HG03175 (cell line): ENCODE measurements around the gene DNAJC28.
A peak's percentile ranks its signal among the peaks of the same experiment; 100 is the strongest.
"Not testable (repeated sequence)": the region's sequence is repeated elsewhere in the genome, so short reads cannot be mapped to it uniquely, and the experiment has no call there.

Experiments
- ATAC-seq: cut with Tn5 transposase; IDR thresholded peaks from one replicate; pipeline ENCODE4 v1.9.1; 2021; ENCODE audit warnings: mild to moderate bottlenecking, moderate library complexity; ENCODE audit not compliant: unreplicated experiment

DNAJC28 gene

GRCh38 chr21:33491373-33492102 lies at the start of gene DNAJC28:
Gene DNAJC28, minus strand, starts transcription at chr21:33491716. Its CDS starts 2,323 bp downstream, at chr21:33489393.
- ATAC-seq: peak; percentile 95

DNA sequence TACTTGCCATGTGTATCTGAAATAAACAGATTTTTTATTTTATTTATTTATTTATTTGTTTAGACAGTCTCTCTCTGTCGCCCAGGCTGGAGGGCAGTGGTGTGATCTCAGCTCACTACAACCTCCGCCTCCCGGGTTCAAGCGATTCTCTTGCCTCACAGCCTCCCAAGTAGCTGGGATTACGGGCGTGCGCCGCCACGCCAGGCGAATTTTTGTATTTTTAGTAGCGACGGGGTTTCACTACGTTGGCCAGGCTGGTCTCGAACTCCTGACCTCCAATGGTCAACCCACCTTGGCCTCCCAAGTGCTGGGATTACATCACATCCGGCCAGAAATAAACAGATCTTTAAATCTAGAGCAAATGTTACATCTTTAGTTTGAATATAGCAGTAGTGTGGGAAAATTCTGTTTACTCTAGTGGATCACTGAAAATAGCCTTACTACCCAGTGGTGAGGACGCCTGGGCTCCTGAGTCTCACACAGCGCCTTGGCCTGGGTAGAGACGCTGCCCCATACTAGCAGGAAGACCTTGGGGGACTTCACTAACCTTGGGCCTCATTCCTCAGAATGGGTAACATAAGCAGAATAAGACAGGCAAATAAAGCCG lies 49.7 kb upstream of the DNAJC28 start:
- ATAC-seq: no peak

DNA sequence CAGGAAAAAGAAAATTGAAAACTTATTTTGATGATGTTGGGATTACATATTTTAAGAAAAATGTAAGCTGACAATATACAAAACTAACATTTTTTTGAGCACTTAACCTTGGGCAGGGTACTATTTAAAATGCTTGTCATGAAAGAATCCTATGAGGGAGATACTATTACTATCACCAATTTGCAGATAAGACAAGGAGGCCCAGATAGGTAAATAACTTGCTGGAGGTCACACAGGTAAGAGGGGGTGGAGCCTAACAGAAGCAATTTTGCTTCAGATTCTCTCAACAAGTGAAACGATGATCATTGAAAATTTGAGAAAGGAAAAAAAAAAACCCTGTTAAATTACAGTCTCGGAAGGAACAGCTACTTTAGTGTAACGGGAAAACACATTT lies 49.2 kb upstream of the DNAJC28 start:
- ATAC-seq: no peak

DNA sequence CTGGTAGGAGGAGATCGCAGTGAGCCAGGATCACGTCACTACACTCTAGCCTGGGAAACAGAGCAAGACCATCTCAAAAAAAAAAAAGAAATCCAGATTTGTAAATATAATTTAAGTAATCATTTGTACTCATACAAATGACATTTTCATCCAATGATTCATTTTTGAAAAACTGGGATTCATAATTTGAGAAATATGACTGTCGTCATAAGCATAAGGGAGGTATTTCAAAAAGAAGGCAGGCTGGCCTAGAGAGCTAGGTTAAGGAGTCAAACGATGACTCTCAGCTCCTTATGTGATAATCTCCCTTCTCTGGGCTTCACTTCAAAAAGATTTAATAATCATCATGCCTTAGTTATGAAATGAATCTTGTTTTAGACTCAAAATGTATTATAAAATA lies 48.1 kb upstream of the DNAJC28 start:
- ATAC-seq: no peak

DNA sequence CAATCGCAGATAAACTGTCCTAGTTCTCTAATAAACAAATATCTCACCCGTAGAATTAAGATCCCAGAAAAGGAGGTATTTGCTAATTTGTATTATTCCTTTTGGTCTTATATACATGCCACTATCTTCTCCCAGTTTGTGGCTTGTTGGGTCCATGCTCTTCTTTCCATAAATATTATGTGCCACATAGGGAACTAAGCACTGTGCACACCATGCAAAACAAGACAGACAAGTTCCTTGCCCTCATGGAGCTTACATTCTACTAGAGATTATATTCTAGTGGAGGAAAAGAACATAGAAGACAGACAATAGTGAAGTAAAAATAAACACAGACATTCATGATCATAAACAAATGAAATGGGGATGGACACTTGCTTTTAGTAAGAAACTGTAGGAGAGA lies 45.7 kb upstream of the DNAJC28 start:
- ATAC-seq: no peak

DNA sequence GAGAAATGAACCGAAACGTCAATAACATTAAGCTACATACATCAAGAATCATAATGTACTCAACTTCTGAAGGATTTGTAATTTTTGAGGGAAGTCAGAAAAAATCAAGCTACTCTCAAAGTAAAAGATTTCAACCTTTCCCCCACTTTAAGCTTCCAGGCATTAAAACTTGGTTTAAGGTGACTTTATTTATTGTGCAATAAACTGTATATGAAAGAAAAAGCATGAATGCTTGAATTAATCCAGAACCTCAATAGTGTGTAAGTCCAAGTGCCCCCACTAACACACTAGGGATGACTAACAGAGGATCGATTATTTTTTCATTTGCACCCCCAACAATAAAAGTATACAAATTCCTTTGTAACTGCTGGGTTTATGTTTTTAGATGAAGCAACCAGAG lies 39.5 kb upstream of the DNAJC28 start:
- ATAC-seq: no peak

DNA sequence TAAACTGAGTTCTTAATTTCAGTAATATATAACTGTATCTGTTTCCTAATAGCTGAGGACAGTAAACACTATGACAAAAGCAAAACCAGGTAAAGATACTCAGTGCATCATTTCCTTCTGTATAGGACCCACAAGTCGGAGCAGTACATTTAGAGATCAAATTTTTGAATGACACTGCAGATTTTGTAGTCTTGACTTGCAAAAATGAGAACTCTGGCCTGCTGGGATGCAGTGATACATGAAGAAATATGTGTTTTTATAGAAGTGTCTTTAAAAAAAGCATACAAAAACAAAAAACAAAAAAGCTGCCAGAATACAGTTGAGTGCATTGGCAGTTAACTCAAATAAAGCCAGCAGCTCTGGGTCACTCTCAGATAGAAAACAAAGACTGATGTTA lies 31.4 kb upstream of the DNAJC28 start:
- ATAC-seq: no peak

DNA sequence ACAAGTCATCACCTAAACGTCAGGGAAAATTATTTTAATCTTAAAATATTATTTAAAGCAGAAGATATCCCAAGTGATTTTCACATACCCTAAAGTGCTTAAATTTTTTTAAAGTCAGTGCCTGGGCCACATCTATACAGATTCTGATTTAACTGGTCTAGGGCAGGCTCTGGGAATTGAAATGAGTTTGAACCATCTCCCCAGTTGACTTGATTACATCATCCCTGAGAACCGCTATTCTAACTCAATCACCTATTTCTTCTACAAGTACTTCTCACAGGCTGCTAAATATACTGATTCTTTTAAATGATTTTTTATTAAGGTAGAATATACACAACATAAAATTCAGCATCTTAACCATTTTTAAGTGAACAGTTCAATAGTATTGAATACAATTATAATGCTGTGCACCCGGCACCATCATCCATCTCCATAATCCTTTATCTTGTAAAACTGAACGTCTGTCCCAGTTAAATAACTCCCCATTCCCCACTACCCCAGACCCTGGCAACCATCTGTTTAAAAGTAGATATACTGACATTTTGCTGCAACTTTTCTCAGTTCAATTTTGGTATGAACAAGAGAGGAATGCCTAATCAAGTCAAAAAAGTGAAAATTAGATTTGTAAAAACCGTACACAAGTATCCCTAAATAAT lies 30.9 kb upstream of the DNAJC28 start:
- ATAC-seq: no peak

DNA sequence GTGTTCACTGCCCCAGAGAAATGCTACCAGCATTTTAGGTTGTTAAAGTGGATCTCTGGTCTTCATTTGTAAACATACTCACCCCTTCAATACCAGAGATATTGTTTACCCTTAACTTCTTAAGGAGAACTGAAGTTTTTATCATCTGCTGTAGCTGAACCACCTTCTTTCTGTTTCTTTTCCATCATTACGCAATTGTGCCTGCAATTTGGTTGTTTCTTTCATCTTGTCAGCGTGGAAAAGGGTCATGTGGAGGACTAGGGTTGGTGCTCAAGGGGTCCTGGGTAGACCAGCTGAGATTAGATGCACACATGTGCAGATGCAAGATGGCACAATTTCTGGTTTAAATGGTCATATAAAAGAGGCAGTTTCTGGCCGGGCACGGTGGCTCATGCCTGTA lies 27.4 kb upstream of the DNAJC28 start:
- no peak for ATAC-seq

GRCh38 chr21:33514229-33514628 lies 22.7 kb upstream of the DNAJC28 start:
- no peak for ATAC-seq

DNA sequence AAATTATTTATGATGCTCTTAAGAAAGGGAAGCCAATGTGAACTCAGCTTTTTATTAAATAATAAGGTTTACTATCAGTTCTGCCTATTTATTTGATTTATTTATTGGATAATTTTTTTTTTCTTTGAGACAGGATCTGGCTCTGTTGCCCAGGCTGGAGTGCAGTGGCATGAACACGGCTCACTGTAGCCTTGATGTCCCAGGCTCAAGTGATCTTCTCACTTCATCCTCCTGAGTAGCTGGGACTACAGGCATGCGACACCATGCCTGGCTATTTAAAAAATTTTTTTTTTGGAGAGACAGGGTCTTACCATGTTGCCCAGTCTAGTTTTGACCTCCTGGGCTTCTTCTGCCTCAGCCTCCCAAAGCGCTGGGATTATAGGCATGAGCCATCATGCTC lies 21.0 kb upstream of the DNAJC28 start:
- ATAC-seq: no peak

GRCh38 chr21:33511639-33512038 lies 20.1 kb upstream of the DNAJC28 start:
- no peak for ATAC-seq

- ATAC-seq: no peak
Measured at GRCh38 chr21:33510826-33511225, 19.3 kb upstream of the DNAJC28 start.

DNA sequence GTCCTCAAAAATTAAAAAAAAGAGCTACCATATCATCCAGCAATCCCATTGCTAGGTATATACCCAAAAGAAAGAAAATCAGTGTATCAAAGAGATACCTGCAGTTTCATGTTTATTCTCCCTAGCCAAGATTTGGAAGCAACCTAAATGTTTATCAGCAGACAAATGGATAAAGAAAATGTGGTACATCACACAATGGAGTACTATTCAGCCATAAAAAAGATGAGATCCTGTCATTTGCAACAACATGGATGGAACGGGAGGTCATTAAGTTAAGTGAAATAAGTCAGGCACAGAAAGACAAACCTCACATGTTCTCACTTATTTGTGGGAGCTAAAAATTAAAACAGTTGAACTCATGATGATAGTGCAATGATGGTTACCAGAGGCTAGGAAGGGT lies 15.5 kb upstream of the DNAJC28 start:
- not testable (repeated sequence) for ATAC-seq

DNA sequence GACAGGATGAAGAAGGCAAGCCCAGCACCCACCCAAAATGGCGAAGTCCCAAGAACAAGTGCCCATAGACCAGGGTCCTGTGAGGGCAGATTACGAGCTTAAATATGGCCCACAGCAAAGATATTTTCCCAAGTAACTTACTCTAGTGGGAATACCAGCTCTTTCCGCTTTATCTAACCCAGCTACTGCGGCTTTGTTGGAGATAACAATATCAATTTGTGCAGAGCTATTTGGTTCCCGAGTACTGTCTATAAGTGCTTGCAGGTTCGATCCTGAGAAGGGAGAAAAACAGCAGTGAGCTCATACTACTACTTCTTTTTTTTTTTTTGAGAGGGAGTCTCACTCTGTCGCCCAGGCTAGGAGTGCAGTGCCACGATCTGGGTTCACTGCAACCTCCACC lies 14.3 kb upstream of the DNAJC28 start:
- no peak for ATAC-seq

- ATAC-seq: no peak
Measured at GRCh38 chr21:33496345-33496744, 4.8 kb upstream of the DNAJC28 start.

- ATAC-seq: no peak
Measured at GRCh38 chr21:33495743-33496142, 4.2 kb upstream of the DNAJC28 start.

DNA sequence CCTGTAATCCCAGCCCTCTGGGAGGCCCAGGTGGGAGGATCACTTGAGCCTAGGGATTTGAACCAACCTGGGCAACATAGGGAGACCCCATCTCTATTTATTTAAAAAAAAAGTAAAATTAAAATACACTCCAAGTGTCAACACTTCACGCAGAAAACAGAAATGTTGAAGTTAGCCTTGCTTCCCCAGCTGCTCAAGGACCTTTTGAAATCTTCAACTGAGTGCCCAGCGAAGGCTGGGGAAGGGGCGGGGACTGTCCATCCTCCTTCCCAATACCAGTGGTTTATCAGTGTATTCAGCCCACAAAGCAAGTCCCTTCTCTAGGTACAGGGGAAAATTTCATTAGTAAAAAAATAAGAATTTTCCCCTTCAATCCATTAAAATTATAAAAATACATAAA lies 2.2 kb upstream of the DNAJC28 start:
- no peak for ATAC-seq

- no peak for ATAC-seq
Measured at GRCh38 chr21:33492571-33492970, 1.1 kb upstream of the DNAJC28 start.

GRCh38 chr21:33490991-33491372 lies 534 bp downstream of the DNAJC28 start:
- no peak for ATAC-seq

DNA sequence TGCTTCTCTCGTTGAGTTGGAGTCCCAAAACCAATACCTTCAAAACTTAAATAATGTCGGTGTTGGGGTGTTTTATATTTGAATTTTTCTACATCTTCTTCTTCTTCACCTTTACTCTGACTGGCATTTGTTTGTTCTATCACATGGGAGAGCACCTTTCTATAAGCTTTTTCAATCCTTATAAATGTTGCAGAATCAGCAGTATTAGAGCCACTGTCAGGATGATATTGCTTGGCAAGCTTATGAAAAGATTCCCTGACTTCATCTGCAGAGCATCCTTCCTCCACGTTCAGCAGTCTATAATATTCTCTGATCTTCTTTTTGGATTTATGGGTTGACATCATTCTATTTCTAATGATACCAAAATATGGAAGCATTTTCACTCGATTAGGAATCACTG lies 2.6 kb downstream of the DNAJC28 start:
- no peak for ATAC-seq

DNA sequence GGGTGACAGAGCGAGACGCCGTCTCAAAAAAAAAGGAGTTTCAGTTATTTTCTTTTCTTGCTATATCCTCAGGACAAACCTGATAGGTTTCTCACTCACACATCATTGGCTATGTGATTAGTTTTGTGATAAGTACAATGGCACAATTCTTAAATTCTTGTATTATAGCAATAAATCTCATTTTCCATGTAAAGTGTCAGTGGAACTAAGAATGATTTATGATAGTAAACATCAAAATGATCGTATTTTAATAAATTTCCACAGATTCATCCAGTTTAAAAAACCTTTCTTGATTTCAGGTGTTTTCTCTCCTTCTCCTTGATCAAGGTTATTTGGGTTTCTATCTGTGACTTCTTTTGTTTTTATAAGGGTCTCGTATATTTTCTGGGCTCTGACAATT lies 3.5 kb downstream of the DNAJC28 start:
- no peak for ATAC-seq
